Neural progenitor cell (in vitro differentiated cells): ENCODE measurements around the gene PLEKHH2.

Experiments
- EZH2phosphoT487 ChIP-seq: fragments of 200-600 bp; sonication (generic); IDR thresholded peaks from 2 replicates; pipeline ENCODE4 v1.6.1; 2017; ENCODE audit warnings: antibody characterized with exemption
- TF ChIP-seq, protein P1 (sequence below): fragments of 200-600 bp; sonication (generic); IDR thresholded peaks from 2 replicates; pipeline ENCODE4 v1.5.1; 2017; ENCODE audit warnings: antibody characterized with exemption, mild to moderate bottlenecking

DNA sequence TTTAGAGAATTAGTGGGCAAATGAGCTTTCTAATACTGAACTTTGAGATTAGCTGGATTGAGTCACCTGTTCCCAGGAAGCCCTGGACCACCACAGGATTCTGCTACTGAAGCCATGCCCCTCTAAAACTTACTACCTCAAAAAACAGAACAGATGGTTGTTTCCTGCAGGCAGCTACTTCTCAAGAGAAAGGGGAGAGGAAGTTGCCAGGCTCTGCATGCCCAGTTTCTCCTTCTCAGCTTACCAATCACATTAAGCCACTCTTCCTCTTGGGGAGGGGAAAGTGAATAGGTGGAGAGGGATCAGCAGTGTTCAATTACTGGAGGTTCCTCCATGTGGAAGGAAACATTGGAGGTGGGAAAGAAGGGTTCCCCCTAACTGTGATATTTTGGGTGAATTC, 64.1 kb downstream of the PLEKHH2 start:
- TF ChIP-seq, protein P1, sequence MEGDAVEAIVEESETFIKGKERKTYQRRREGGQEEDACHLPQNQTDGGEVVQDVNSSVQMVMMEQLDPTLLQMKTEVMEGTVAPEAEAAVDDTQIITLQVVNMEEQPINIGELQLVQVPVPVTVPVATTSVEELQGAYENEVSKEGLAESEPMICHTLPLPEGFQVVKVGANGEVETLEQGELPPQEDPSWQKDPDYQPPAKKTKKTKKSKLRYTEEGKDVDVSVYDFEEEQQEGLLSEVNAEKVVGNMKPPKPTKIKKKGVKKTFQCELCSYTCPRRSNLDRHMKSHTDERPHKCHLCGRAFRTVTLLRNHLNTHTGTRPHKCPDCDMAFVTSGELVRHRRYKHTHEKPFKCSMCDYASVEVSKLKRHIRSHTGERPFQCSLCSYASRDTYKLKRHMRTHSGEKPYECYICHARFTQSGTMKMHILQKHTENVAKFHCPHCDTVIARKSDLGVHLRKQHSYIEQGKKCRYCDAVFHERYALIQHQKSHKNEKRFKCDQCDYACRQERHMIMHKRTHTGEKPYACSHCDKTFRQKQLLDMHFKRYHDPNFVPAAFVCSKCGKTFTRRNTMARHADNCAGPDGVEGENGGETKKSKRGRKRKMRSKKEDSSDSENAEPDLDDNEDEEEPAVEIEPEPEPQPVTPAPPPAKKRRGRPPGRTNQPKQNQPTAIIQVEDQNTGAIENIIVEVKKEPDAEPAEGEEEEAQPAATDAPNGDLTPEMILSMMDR = no peak
- no peak for TF ChIP-seq EZH2phosphoT487
